H9 (cell line): ENCODE measurements around the gene IFIT5. TPM values are rescaled to one million over a fixed set of nuclear protein-coding genes. Genes with fewer than 3 reads are reported as not detected.
"Not testable (repeated sequence)": the region's sequence is repeated elsewhere in the genome, so short reads cannot be mapped to it uniquely, and the experiment has no call there.

Experiments used
- DNase-seq: peaks from one replicate; pipeline ENCODE4 v3.0.0-alpha.2; 2017
- H2AFZ ChIP-seq: one replicate; pipeline ENCODE4 v1.6.1; 2013; ENCODE audit warnings: mild to moderate bottlenecking, low read length, control low read depth, moderate library complexity
- H2AK5ac ChIP-seq: 2 replicates; pipeline ENCODE4 v1.6.1; 2013; ENCODE audit warnings: low read length, control low read depth, mixed read lengths; ENCODE audit not compliant: insufficient read length
- H2BK120ac ChIP-seq: one replicate; pipeline ENCODE4 v1.6.1; 2013; ENCODE audit warnings: low read depth, mild to moderate bottlenecking, low read length, control low read depth, inconsistent platforms; ENCODE audit not compliant: poor library complexity, severe bottlenecking
- H2BK12ac ChIP-seq: 2 replicates; pipeline ENCODE4 v1.6.1; 2013; ENCODE audit warnings: low read length, control low read depth, mixed read lengths, low read depth; ENCODE audit not compliant: insufficient read length
- H2BK15ac ChIP-seq: 2 replicates; pipeline ENCODE4 v1.6.1; 2013; ENCODE audit warnings: low read depth, low read length, control low read depth
- H2BK20ac ChIP-seq: one replicate; pipeline ENCODE4 v1.6.1; 2013; ENCODE audit warnings: low read depth, mild to moderate bottlenecking, low read length, control low read depth, inconsistent platforms; ENCODE audit not compliant: poor library complexity, severe bottlenecking
- H2BK5ac ChIP-seq: 2 replicates; pipeline ENCODE4 v1.6.1; 2013; ENCODE audit warnings: low read length, control low read depth, mixed read lengths; ENCODE audit not compliant: insufficient read length
- H3K14ac ChIP-seq: 2 replicates; pipeline ENCODE4 v1.6.1; 2013; ENCODE audit warnings: low read length, control low read depth; ENCODE audit not compliant: insufficient read depth
- H3K18ac ChIP-seq: 2 replicates; pipeline ENCODE4 v1.6.1; 2013; ENCODE audit warnings: low read depth, mild to moderate bottlenecking, mixed read lengths, low read length, control low read depth; ENCODE audit not compliant: insufficient read length
- H3K23ac ChIP-seq: 2 replicates; pipeline ENCODE4 v1.6.1; 2013; ENCODE audit warnings: low read length, control low read depth, mixed read lengths, low read depth; ENCODE audit not compliant: insufficient read length
- H3K23me2 ChIP-seq: 2 replicates; pipeline ENCODE4 v1.6.1; 2013; ENCODE audit warnings: low read depth, mild to moderate bottlenecking, mixed read lengths, low read length, control low read depth; ENCODE audit not compliant: insufficient read length, poor library complexity, severe bottlenecking
- H3K27ac ChIP-seq: 2 replicates; pipeline ENCODE4 v1.5.1; 2013; ENCODE audit warnings: low read length, control low read depth, mixed read lengths, low read depth; ENCODE audit not compliant: insufficient read length
- H3K27me3 ChIP-seq: 2 replicates; pipeline ENCODE4 v1.6.1; 2013; ENCODE audit warnings: low read length, control low read depth, inconsistent platforms; ENCODE audit not compliant: insufficient read depth
- H3K4ac ChIP-seq: 2 replicates; pipeline ENCODE4 v1.6.1; 2013; ENCODE audit warnings: low read depth, mild to moderate bottlenecking, control low read depth, inconsistent platforms, low read length, moderate library complexity
- H3K4me1 ChIP-seq: 2 replicates; pipeline ENCODE4 v1.6.1; 2013; ENCODE audit warnings: low read length, control low read depth, inconsistent platforms; ENCODE audit not compliant: insufficient read depth
- H3K4me2 ChIP-seq: 2 replicates; pipeline ENCODE4 v1.6.1; 2013; ENCODE audit warnings: low read length, control low read depth, mixed read lengths; ENCODE audit not compliant: insufficient read length, insufficient read depth
- H3K56ac ChIP-seq: 2 replicates; pipeline ENCODE4 v1.6.1; 2013; ENCODE audit warnings: low read depth, mild to moderate bottlenecking, mixed read lengths, low read length, control low read depth; ENCODE audit not compliant: insufficient read length
- H3K79me1 ChIP-seq: 2 replicates; pipeline ENCODE4 v1.6.1; 2013; ENCODE audit warnings: low read depth, mild to moderate bottlenecking, moderate library complexity, low read length, control low read depth, inconsistent platforms; ENCODE audit not compliant: insufficient read depth, poor library complexity, severe bottlenecking
- H3K79me2 ChIP-seq: 2 replicates; pipeline ENCODE4 v1.6.1; 2013; ENCODE audit warnings: low read length, control low read depth, inconsistent platforms; ENCODE audit not compliant: insufficient read depth
- H3K9ac ChIP-seq: 2 replicates; pipeline ENCODE4 v1.6.1; 2013; ENCODE audit warnings: low read length, control low read depth, mixed read lengths; ENCODE audit not compliant: insufficient read length; ENCODE audit errors: extremely low read depth
- H3K9me3 ChIP-seq: one replicate; pipeline ENCODE4 v1.6.1; 2013; ENCODE audit warnings: low read depth, low read length, inconsistent platforms; ENCODE audit not compliant: control insufficient read depth
- H3T11ph ChIP-seq: one replicate; pipeline ENCODE4 v1.6.1; 2013; ENCODE audit warnings: mild to moderate bottlenecking, low read length, control low read depth, inconsistent platforms
- H4K20me1 ChIP-seq: one replicate; pipeline ENCODE4 v1.6.1; 2013; ENCODE audit not compliant: control insufficient read depth, insufficient read length, insufficient read depth
- H4K5ac ChIP-seq: 2 replicates; pipeline ENCODE4 v1.6.1; 2013; ENCODE audit warnings: low read depth, mild to moderate bottlenecking, mixed read lengths, low read length, control low read depth; ENCODE audit not compliant: insufficient read length
- H4K8ac ChIP-seq: replicated peaks from 2 replicates; pipeline ENCODE4 v1.6.1; 2013; ENCODE audit warnings: low read length, control low read depth, mixed read lengths, low read depth; ENCODE audit not compliant: insufficient read length
- H4K91ac ChIP-seq: 2 replicates; pipeline ENCODE4 v1.6.1; 2013; ENCODE audit warnings: low read depth, mild to moderate bottlenecking, moderate library complexity, mixed read lengths, low read length, control low read depth; ENCODE audit not compliant: insufficient read length
- H3K27ac Mint-ChIP-seq, 3 experiments: 2 replicates in 2 of 3; 3 replicates in 1 of 3; pipeline ENCODE4 v1.8.0; 2020 to 2021; ENCODE audit warnings: mixed read lengths in 3 of 3, mild to moderate bottlenecking in 1 of 3, moderate library complexity in 1 of 3
- H3K27me3 Mint-ChIP-seq: 2 replicates; pipeline ENCODE4 v1.8.0; 2021; ENCODE audit warnings: low read depth, mild to moderate bottlenecking, moderate library complexity, mixed read lengths
- H3K36me3 Mint-ChIP-seq, 3 experiments: 2 replicates in 2 of 3; 3 replicates in 1 of 3; pipeline ENCODE4 v1.8.0; 2020 to 2021; ENCODE audit warnings: low read depth in 3 of 3, mixed read lengths in 3 of 3; ENCODE audit not compliant: insufficient read depth in 1 of 3
- H3K4me1 Mint-ChIP-seq, 2 experiments: 2 replicates each; pipeline ENCODE4 v1.8.0; 2020; ENCODE audit warnings: mixed read lengths in 2 of 2
- H3K4me3 Mint-ChIP-seq, 2 experiments: 2 replicates in 1 of 2; 3 replicates in 1 of 2; pipeline ENCODE4 v1.8.0; 2020 to 2021; ENCODE audit warnings: mild to moderate bottlenecking in 2 of 2, mixed read lengths in 2 of 2, moderate library complexity in 1 of 2
- H3K9me3 Mint-ChIP-seq, 2 experiments: 2 replicates in 1 of 2; 3 replicates in 1 of 2; pipeline ENCODE4 v1.8.0; 2020; ENCODE audit warnings: mild to moderate bottlenecking in 2 of 2, mixed read lengths in 2 of 2, moderate library complexity in 1 of 2
- WGBS: extraction: QIAGEN DNeasy Blood & Tissue Kit; methylation state at CpG from one replicate; pipeline ENCODE4 v1.1.7; 2013; ENCODE audit warnings: missing lambda C conversion rate, low lambda C conversion rate, mixed read lengths; ENCODE audit not compliant: insufficient read length; ENCODE audit errors: extremely low coverage; 5-methylcytosine and 5-hydroxymethylcytosine counted together
- total RNA-seq: library from RNA; stranded (reverse); gene quantifications from 2 replicates; pipeline ENCODE4 v1.2.1, GENCODE V29; 2021

IFIT5 gene
- total RNA-seq, 1 experiment from 2014 or later: 2.3 TPM

DNA sequence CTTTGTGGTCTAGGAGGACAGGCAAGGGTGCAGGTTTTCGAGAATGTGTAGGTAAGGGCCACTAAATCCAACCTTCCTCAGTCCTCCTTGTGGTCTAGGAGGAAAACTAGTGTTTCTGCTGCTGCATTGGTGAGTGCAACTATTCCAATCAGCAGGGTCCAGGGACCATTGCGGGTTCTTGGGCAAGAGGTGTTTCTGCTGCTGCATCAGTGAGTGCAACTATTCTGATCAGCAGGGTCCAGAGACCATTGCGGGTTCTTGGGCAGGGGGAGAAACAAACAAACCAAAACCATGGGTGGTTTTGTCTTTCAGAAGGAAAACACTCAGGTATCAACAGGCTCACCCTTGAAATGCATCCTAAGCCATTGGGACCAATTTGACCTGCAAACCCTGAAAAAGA, 6.6 kb upstream of the IFIT5 start:
- H3K4me3 Mint-ChIP-seq, H3K9ac ChIP-seq, H3K79me1 ChIP-seq, H3K27ac ChIP-seq, H2BK120ac ChIP-seq, DNase-seq, H3K14ac ChIP-seq, H2BK12ac ChIP-seq, H3T11ph ChIP-seq, H2AFZ ChIP-seq, H4K5ac ChIP-seq, H3K4me2 ChIP-seq, H2BK5ac ChIP-seq, H3K27me3 Mint-ChIP-seq, H3K4me1 Mint-ChIP-seq, H2BK20ac ChIP-seq, H3K4me1 ChIP-seq, H4K20me1 ChIP-seq, H4K8ac ChIP-seq, H3K56ac ChIP-seq, H3K9me3 Mint-ChIP-seq, H4K91ac ChIP-seq, H3K27me3 ChIP-seq, H2BK15ac ChIP-seq, H3K23ac ChIP-seq, H3K9me3 ChIP-seq, H3K4ac ChIP-seq, H3K27ac Mint-ChIP-seq, H3K23me2 ChIP-seq, H2AK5ac ChIP-seq, H3K79me2 ChIP-seq, H3K18ac ChIP-seq: not testable (repeated sequence)
- H3K36me3 Mint-ChIP-seq: peaks cover 7 to 25% (median 13%) of the 10 kb centered on the region in 3 experiments; a peak in 6 of 7 replicates
- WGBS: no CpG with 5 or more reads among the region's 3 CpGs

DNA sequence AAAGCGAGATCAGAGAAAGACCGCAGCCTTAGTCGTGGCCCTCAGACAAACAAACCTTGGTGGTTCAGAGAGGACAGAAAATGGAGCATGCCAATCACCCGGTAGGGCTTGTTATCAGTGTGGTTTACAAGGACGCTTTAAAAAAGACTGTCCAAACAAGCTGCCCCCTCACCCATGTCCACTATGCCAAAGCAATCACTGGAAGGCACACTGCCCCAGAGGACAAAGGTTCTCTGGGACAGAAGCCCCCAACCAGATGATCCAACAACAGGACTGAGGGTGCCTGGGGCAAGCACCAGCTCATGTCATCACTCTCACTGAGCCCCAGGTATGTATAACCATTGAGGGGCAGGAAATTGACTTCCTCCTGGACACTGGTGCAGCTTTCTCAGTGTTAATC, 5.1 kb upstream of the IFIT5 start:
- no CpG with 5 or more reads among the region's 5 CpGs for WGBS
- H3K27ac Mint-ChIP-seq, H2AK5ac ChIP-seq, DNase-seq, H3K4ac ChIP-seq, H3K79me2 ChIP-seq, H4K20me1 ChIP-seq, H2BK5ac ChIP-seq, H4K8ac ChIP-seq, H3K27ac ChIP-seq, H3K23me2 ChIP-seq, H3K4me3 Mint-ChIP-seq, H2BK20ac ChIP-seq, H2BK15ac ChIP-seq, H4K5ac ChIP-seq, H3K27me3 Mint-ChIP-seq, H3K4me2 ChIP-seq, H3K27me3 ChIP-seq, H3K4me1 Mint-ChIP-seq, H3K14ac ChIP-seq, H3K9me3 Mint-ChIP-seq, H3K9me3 ChIP-seq, H2AFZ ChIP-seq, H4K91ac ChIP-seq, H2BK12ac ChIP-seq, H3K23ac ChIP-seq, H3K18ac ChIP-seq, H2BK120ac ChIP-seq, H3K79me1 ChIP-seq, H3K4me1 ChIP-seq, H3K9ac ChIP-seq, H3T11ph ChIP-seq, H3K56ac ChIP-seq: not testable (repeated sequence)
- H3K36me3 Mint-ChIP-seq: peaks cover 7 to 25% (median 13%) of the 10 kb centered on the region in 3 experiments; a peak in 6 of 7 replicates
